Hippocampal formation (tissue), 2 donors: ENCODE measurements around the gene LBX2.

ENCODE experiments used
- DNase-seq, 2 donors: peaks; one replicate each; lab custom pipeline; 2025; lab: John Stamatoyannopoulos, UW

LBX2 gene

GRCh38 chr2:74499267-74499939, at the start of gene LBX2:
Gene LBX2, minus strand, starts transcription at chr2:74499603. Its CDS starts 66 bp downstream, at chr2:74499537.
- DNase-seq: no peak

GRCh38 chr2:74548285-74548899, 49.0 kb upstream of the LBX2 start:
- DNase-seq: no peak

- no peak for DNase-seq
These were observed 46.6 kb upstream of the LBX2 start for GRCh38 chr2:74546004-74546403.

GRCh38 chr2:74544634-74545033, 45.2 kb upstream of the LBX2 start:
- no peak for DNase-seq

GRCh38 chr2:74542978-74543377, 43.6 kb upstream of the LBX2 start:
- no peak for DNase-seq

GRCh38 chr2:74540291-74540690, 40.9 kb upstream of the LBX2 start:
- no peak for DNase-seq

GRCh38 chr2:74538881-74539339, 39.5 kb upstream of the LBX2 start:
- DNase-seq: no peak

- DNase-seq: no peak
These were observed 37.7 kb upstream of the LBX2 start for GRCh38 chr2:74537140-74537539.

- no peak for DNase-seq
These were observed 37.0 kb upstream of the LBX2 start for GRCh38 chr2:74536166-74536950.

GRCh38 chr2:74535440-74535965, 36.1 kb upstream of the LBX2 start:
- no peak for DNase-seq

GRCh38 chr2:74534411-74534810, 35.0 kb upstream of the LBX2 start:
- DNase-seq: no peak

GRCh38 chr2:74533464-74533863, 34.1 kb upstream of the LBX2 start:
- DNase-seq: no peak

- DNase-seq: peak in 1 of 2 donors; percentile 19
These were observed 32.8 kb upstream of the LBX2 start for GRCh38 chr2:74532222-74532621.

- DNase-seq: no peak
These were observed 32.3 kb upstream of the LBX2 start for GRCh38 chr2:74531666-74532065.

GRCh38 chr2:74530239-74531187, 31.1 kb upstream of the LBX2 start:
- DNase-seq: no peak

GRCh38 chr2:74529357-74530238, 30.2 kb upstream of the LBX2 start, which contains the start of the genes AUP1 and HTRA2:
Gene AUP1, minus strand, starts transcription at chr2:74529706. Its CDS starts 77 bp downstream, at chr2:74529629.
Gene HTRA2, plus strand, starts transcription at chr2:74529933. Its CDS starts 74 bp downstream, at chr2:74530007.
- DNase-seq: peak; percentile 98

GRCh38 chr2:74528600-74529356, 29.4 kb upstream of the LBX2 start:
- DNase-seq: no peak

- DNase-seq: no peak
These were observed 28.3 kb upstream of the LBX2 start for GRCh38 chr2:74527741-74528140.

- no peak for DNase-seq
These were observed 27.3 kb upstream of the LBX2 start for GRCh38 chr2:74526649-74527230.
